A673 (cell line): ENCODE data around the gene PALD1.

Source experiments
- EZH2 ChIP-seq: fragments of 200-600 bp; sonication (generic); IDR thresholded peaks from 2 replicates; pipeline ENCODE4 v1.6.1; 2017; ENCODE audit warnings: borderline replicate concordance, low read depth, mild to moderate bottlenecking, mixed read lengths, antibody characterized with exemption, low read length; ENCODE audit not compliant: poor library complexity, severe bottlenecking
- TF ChIP-seq, protein P1 (sequence below): fragments of 300-800, 200-600 bp; sonication (generic); conservative IDR thresholded peaks from 2 replicates; pipeline ENCODE4 v1.5.1; 2017; ENCODE audit warnings: low read depth, mild to moderate bottlenecking, antibody characterized with exemption, low read length, moderate library complexity, mixed read lengths

DNA sequence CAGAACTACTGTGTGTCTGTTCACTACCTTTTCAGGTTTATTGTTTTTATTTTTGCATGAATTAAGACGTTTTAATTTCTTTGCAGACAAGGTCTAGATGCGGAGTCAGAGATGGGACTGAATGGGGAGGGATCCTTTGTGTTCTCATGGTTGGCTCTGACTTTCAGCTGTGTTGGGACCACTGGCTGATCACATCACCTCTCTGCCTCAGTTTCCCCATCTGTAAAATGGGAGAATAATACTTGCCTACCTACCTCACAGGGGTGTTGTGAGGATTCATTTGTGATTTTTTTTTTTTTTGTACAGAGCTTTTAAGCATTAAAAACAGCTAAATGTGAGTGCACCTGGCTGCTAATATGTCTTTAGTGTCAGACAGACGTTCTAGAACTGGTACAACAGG lies 89.5 kb downstream of the PALD1 start:
- TF ChIP-seq EZH2 = no peak
- TF ChIP-seq, protein P1, sequence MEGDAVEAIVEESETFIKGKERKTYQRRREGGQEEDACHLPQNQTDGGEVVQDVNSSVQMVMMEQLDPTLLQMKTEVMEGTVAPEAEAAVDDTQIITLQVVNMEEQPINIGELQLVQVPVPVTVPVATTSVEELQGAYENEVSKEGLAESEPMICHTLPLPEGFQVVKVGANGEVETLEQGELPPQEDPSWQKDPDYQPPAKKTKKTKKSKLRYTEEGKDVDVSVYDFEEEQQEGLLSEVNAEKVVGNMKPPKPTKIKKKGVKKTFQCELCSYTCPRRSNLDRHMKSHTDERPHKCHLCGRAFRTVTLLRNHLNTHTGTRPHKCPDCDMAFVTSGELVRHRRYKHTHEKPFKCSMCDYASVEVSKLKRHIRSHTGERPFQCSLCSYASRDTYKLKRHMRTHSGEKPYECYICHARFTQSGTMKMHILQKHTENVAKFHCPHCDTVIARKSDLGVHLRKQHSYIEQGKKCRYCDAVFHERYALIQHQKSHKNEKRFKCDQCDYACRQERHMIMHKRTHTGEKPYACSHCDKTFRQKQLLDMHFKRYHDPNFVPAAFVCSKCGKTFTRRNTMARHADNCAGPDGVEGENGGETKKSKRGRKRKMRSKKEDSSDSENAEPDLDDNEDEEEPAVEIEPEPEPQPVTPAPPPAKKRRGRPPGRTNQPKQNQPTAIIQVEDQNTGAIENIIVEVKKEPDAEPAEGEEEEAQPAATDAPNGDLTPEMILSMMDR = no peak
